GM12801 (cell line): ENCODE results near the gene RBM47.

Source experiments
- CTCF ChIP-seq: IDR thresholded peaks from one replicate; pipeline ENCODE4 v1.5.1; 2011; ENCODE audit warnings: control low read depth; ENCODE audit not compliant: insufficient read length; ENCODE audit errors: extremely low read depth

Gene RBM47

DNA sequence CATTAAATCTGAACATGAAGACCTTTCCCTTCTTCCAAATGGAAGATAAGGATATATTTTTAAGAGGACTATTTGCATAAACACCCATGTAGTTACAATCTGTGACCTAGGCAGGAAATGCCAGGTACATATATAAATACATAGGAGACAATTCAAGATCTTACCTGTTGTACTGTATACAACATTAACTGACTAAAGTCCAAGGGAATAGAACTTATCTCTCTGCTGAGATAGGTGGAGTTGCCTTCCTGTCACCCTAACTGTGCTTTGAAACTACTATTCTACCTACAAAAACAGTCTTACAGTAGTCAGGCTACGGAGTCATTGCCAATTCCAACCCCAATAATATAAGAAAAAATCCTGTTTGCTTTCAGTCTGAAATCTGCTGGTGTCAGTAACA, 188.2 kb downstream of the RBM47 start:
- TF ChIP-seq CTCF = no peak

GRCh38 chr4:40439519-40439918, 190.1 kb downstream of the RBM47 start:
- TF ChIP-seq CTCF = no peak

DNA sequence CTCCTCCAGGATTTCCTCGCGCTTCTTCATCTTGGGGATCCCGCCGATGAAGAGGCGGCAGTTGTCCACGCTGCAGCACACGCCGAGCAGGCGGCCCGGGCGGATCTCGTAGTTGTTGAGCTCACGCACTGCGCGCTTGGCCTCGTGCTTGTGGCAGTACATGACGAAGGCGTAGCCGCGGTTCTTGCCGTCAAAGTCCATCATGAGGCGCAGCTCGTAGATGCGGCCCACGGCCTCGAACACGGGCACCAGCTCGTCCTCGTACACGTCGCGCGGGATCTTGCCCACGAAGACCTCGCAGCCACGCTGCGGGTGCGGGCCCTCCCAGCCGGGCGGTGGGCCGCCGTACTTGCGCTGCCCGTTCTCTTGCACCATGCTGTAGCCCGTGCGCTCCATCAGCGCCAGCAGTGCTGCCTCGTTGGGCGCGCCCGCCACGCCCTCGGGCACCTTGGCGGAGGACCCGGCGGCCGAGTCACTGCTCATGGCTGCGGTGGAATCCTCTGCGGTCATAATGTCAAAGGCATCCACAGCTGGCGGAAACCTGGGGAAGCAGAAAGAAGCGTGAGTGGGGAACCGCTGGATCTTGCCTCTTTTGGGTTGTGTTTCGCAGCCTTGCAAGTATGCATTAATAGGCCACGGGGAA, 191.2 kb downstream of the RBM47 start:
- no peak for TF ChIP-seq CTCF

GRCh38 chr4:40437741-40438383, 191.8 kb downstream of the RBM47 start:
- no peak for TF ChIP-seq CTCF

DNA sequence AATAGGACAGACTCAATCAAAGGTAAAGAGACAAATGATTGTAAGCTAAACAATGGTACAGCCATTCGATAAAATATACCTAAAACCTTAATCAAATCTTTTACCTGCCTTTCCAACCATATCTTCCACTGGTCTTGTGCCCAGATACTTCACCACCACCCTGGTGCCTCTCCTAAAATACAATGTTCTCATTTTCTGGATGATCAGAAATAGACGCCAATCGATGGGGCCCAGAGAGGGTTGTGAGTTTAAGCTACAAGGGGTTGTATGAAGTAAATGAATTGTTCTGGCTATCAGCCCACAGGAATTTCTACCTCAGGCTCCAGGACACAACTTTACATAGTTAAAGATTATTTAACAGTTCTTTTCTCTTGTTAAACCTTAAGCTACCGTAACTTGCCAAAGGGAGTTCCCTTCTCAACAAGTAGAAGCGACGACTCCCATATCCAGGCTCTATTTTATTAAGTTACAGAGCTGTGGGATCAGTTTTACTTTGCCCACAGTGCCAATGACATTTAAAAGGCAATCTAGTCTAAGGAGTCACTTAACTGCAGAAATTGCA, 195.5 kb downstream of the RBM47 start:
- no peak for TF ChIP-seq CTCF

- no peak for TF ChIP-seq CTCF
These were observed 197.2 kb downstream of the RBM47 start for GRCh38 chr4:40432504-40432903.

GRCh38 chr4:40427128-40427527, 202.5 kb downstream of the RBM47 start:
- no peak for TF ChIP-seq CTCF
